ENCODE results near the gene RAB7A. TPM values are rescaled to one million over a fixed set of nuclear protein-coding genes. Genes with fewer than 3 reads are reported as not detected.

RAB7A gene
- total and polyA plus RNA-seq, 2 donors (not counting 1 experiment from before 2014, with no cell fraction given): 54.2 to 415 TPM

- Histone ChIP-seq H3K9ac (ENCODE audit: insufficient read depth, low read length) (no peak overlapping the region), H3K27ac (ENCODE audit: insufficient read depth, low read length) (no peak overlapping the region), H3K9me3 (ENCODE audit: control insufficient read depth, insufficient read depth, low read depth, low read length) (no peaks in the 10 kb centered on the region), H3K4me1 (ENCODE audit: control insufficient read depth, extremely low read depth, insufficient read depth, low read length) (no peaks in the 10 kb centered on the region), H2AFZ (ENCODE audit: low read length) (no peak overlapping the region), H4K20me1 (ENCODE audit: control insufficient read depth, extremely low read depth, insufficient read depth, low read length) (no peaks in the 10 kb centered on the region), H3K4me2 (ENCODE audit: extremely low read depth, insufficient read depth, low read length) (no peak overlapping the region), H3K36me3 (ENCODE audit: control insufficient read depth, insufficient read depth, low read length) (no peaks in the 10 kb centered on the region), H3K27me3 (ENCODE audit: control insufficient read depth, insufficient read depth, low read length) (no peaks in the 10 kb centered on the region), H3K4me3 (replicated peaks in 1 of 4; ENCODE audit: control extremely low read depth in 1 of 4, insufficient read depth in 1 of 4, low read depth in 3 of 4, low read length in 4 of 4) (no peak overlapping the region), H3K79me2 (ENCODE audit: control insufficient read depth, insufficient read depth, low read length) (no peaks in the 10 kb centered on the region)
- TF ChIP-seq CTCF (conservative IDR thresholded peaks at IDR 0.05 in 1 of 2, IDR thresholded peaks at IDR 0.05 in 1 of 2; ENCODE audit: low read depth in 1 of 2, low read length in 2 of 2): no peak
- TF ChIP-seq EZH2 (IDR thresholded peaks at IDR 0.05; ENCODE audit: low read length, missing control alignments): no peak
- no peak for DNase-seq (ENCODE audit: low read depth in 2 of 2)
Measured at GRCh38 chr3:128686465-128686864, 39.5 kb upstream of the RAB7A start.

- Histone ChIP-seq H4K20me1 (ENCODE audit: control insufficient read depth, extremely low read depth, insufficient read depth, low read length) (no peaks in the 10 kb centered on the region), H2AFZ (ENCODE audit: low read length) (no peak overlapping the region), H3K9me3 (ENCODE audit: control insufficient read depth, insufficient read depth, low read depth, low read length) (no peaks in the 10 kb centered on the region), H3K4me2 (ENCODE audit: extremely low read depth, insufficient read depth, low read length) (no peak overlapping the region), H3K27ac (ENCODE audit: insufficient read depth, low read length) (no peak overlapping the region), H3K36me3 (ENCODE audit: control insufficient read depth, insufficient read depth, low read length) (no peaks in the 10 kb centered on the region), H3K4me1 (ENCODE audit: control insufficient read depth, extremely low read depth, insufficient read depth, low read length) (no peaks in the 10 kb centered on the region), H3K79me2 (ENCODE audit: control insufficient read depth, insufficient read depth, low read length) (no peaks in the 10 kb centered on the region), H3K27me3 (ENCODE audit: control insufficient read depth, insufficient read depth, low read length) (no peaks in the 10 kb centered on the region), H3K9ac (ENCODE audit: insufficient read depth, low read length) (no peak overlapping the region), H3K4me3 (replicated peaks in 1 of 4; ENCODE audit: control extremely low read depth in 1 of 4, insufficient read depth in 1 of 4, low read depth in 3 of 4, low read length in 4 of 4) (no peak overlapping the region)
- TF ChIP-seq EZH2 (IDR thresholded peaks at IDR 0.05; ENCODE audit: low read length, missing control alignments): no peak
- no peak for TF ChIP-seq CTCF (conservative IDR thresholded peaks at IDR 0.05 in 1 of 2, IDR thresholded peaks at IDR 0.05 in 1 of 2; ENCODE audit: low read depth in 1 of 2, low read length in 2 of 2)
- no peak for DNase-seq (ENCODE audit: low read depth in 2 of 2)
Measured at GRCh38 chr3:128689060-128689459, 36.9 kb upstream of the RAB7A start.

GRCh38 chr3:128693696-128694095, 32.3 kb upstream of the RAB7A start:
- TF ChIP-seq EZH2 (IDR thresholded peaks at IDR 0.05; ENCODE audit: low read length, missing control alignments) (no peak), CTCF (conservative IDR thresholded peaks at IDR 0.05 in 1 of 2, IDR thresholded peaks at IDR 0.05 in 1 of 2; ENCODE audit: low read depth in 1 of 2, low read length in 2 of 2) (no peak)
- Histone ChIP-seq H3K9ac (ENCODE audit: insufficient read depth, low read length) (no peak overlapping the region), H3K27ac (ENCODE audit: insufficient read depth, low read length) (no peak overlapping the region), H3K9me3 (ENCODE audit: control insufficient read depth, insufficient read depth, low read depth, low read length) (no peaks in the 10 kb centered on the region), H2AFZ (ENCODE audit: low read length) (no peak overlapping the region), H3K79me2 (ENCODE audit: control insufficient read depth, insufficient read depth, low read length) (no peaks in the 10 kb centered on the region), H3K4me3 (replicated peaks in 1 of 4; ENCODE audit: control extremely low read depth in 1 of 4, insufficient read depth in 1 of 4, low read depth in 3 of 4, low read length in 4 of 4) (no peak overlapping the region), H3K36me3 (ENCODE audit: control insufficient read depth, insufficient read depth, low read length) (no peaks in the 10 kb centered on the region), H4K20me1 (ENCODE audit: control insufficient read depth, extremely low read depth, insufficient read depth, low read length) (no peaks in the 10 kb centered on the region), H3K4me1 (ENCODE audit: control insufficient read depth, extremely low read depth, insufficient read depth, low read length) (peaks cover under 1% of the 10 kb centered on the region), H3K27me3 (ENCODE audit: control insufficient read depth, insufficient read depth, low read length) (no peaks in the 10 kb centered on the region), H3K4me2 (ENCODE audit: extremely low read depth, insufficient read depth, low read length) (no peak overlapping the region)
- no peak for DNase-seq (ENCODE audit: low read depth in 2 of 2)

Data from fibroblast of lung (primary cell).